Stimulated activated CD8-positive, alpha-beta memory T cell treated with anti-CD3 and anti-CD28 coated beads, Interleukin-12 subunit alpha, Interleukin-12 subunit beta, amount 100 ng/mL, for 24 hours (primary cell): ENCODE data around the gene HADH.
A peak's percentile ranks its signal among the peaks of the same experiment; 100 is the strongest.
"Not testable (repeated sequence)": the region's sequence is repeated elsewhere in the genome, so short reads cannot be mapped to it uniquely, and the experiment has no call there.

Experiments
- DNase-seq: peaks from one replicate; pipeline ENCODE4 v3.0.0-alpha.2; 2020; ENCODE audit errors: extremely low read depth

HADH gene

GRCh38 chr4:107996949-107997788 is 7.5 kb downstream of the HADH start:
- DNase-seq: no peak

GRCh38 chr4:107997794-107998193 is 8.1 kb downstream of the HADH start:
- DNase-seq: no peak

GRCh38 chr4:107999932-108000539 is 10.3 kb downstream of the HADH start:
- DNase-seq: no peak

GRCh38 chr4:108001540-108002135 is 11.9 kb downstream of the HADH start:
- DNase-seq: no peak

GRCh38 chr4:108003982-108004515 is 14.4 kb downstream of the HADH start:
- DNase-seq: no peak

GRCh38 chr4:108004646-108005045 is 15.0 kb downstream of the HADH start:
- DNase-seq: no peak

GRCh38 chr4:108005807-108006206 is 16.1 kb downstream of the HADH start:
- no peak for DNase-seq

- DNase-seq: no peak
Observed at GRCh38 chr4:108006361-108006760, 16.7 kb downstream of the HADH start.

GRCh38 chr4:108007984-108008383 is 18.3 kb downstream of the HADH start:
- no peak for DNase-seq

- DNase-seq: no peak
Observed at GRCh38 chr4:108008721-108009120, 19.0 kb downstream of the HADH start.

GRCh38 chr4:108010167-108010566 is 20.5 kb downstream of the HADH start:
- no peak for DNase-seq

GRCh38 chr4:108012382-108012781 is 22.7 kb downstream of the HADH start:
- not testable (repeated sequence) for DNase-seq

- no peak for DNase-seq
Observed at GRCh38 chr4:108013327-108013726, 23.6 kb downstream of the HADH start.

- DNase-seq: no peak
Observed at GRCh38 chr4:108013955-108014354, 24.3 kb downstream of the HADH start.

GRCh38 chr4:108018040-108018883 is 28.6 kb downstream of the HADH start:
- peak; percentile 50 for DNase-seq

- DNase-seq: no peak
Observed at GRCh38 chr4:108018884-108019187, 29.1 kb downstream of the HADH start.

GRCh38 chr4:108024085-108024877 is 34.6 kb downstream of the HADH start:
- DNase-seq: no peak

GRCh38 chr4:108024878-108025165 is 35.1 kb downstream of the HADH start:
- DNase-seq: no peak

- DNase-seq: no peak
Observed at GRCh38 chr4:108029016-108029720, 39.5 kb downstream of the HADH start.

GRCh38 chr4:108029731-108030130 is 40.0 kb downstream of the HADH start:
- no peak for DNase-seq

- peak; percentile 30 for DNase-seq
Observed at GRCh38 chr4:108030332-108030731, 40.6 kb downstream of the HADH start.
